Stimulated activated CD8-positive, alpha-beta memory T cell treated with anti-CD3 and anti-CD28 coated beads, Interleukin-15, amount 100 ng/mL, for 48 hours (primary cell): ENCODE data around the gene DUSP6.
"Not testable (repeated sequence)": the region's sequence is repeated elsewhere in the genome, so short reads cannot be mapped to it uniquely, and the experiment has no call there.

Experiments
- DNase-seq, 2 donors: peaks; one replicate each; pipeline ENCODE4 v3.0.0-alpha.2; 2020; ENCODE audit warnings: low read depth in 2 of 2

Gene DUSP6

GRCh38 chr12:89351489-89352241, 636 bp downstream of the DUSP6 start:
- DNase-seq: no peak

DNA sequence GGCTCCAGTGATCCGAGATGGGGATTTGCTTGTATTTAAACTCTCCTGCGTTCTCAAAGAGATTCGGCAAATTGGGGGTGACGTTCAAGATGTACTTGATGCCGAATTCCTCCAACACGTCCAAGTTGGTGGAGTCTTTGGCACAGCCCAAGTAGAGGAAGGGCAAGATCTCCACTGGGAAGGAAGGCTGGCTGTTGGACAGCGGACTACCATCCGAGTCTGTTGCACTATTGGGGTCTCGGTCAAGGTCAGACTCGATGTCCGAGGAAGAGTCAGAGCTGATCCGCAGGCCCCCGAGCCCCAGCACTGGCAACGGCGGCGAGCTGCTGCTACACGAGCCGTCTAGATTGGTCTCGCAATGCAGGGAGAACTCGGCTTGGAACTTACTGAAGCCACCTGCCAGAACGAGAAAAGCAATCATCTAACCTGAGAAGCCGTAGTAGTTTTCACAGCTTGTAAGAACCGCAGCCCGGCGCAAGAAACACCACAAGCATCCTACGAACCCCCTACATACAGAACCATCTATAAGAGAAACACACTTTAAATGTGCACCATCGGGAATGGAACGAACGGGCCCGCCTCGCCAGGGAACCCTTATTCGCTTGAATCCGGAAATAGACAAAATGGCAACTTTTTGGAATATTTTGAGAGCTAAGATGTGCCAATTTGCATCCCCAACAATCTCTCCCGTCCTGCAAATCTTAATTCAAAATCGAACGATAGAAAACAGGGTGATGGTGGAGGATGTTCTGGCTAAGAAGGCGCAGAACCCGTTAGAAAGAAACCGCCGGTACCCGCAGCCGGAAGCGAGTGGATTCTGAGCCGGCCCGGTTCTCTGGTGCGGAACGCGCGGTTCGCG, 1.4 kb downstream of the DUSP6 start:
- no peak for DNase-seq

DNA sequence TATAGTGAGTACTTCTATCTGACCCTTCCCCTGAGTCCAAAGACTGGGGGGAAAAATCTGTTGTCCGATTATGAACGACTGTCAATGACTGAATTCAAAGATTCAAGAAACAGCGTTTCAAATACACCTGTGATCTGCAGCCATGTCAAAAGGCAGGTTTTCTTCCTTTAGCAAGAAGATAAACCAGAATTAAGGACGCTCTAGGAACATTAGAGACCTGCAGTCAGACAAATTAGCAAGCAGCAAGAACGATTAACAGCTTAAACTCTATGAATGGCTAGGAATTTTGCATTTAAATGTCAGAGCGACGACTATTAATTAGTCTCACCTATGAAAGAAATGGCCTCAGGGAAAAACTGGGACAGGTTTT, 2.1 kb downstream of the DUSP6 start:
- no peak for DNase-seq

DNA sequence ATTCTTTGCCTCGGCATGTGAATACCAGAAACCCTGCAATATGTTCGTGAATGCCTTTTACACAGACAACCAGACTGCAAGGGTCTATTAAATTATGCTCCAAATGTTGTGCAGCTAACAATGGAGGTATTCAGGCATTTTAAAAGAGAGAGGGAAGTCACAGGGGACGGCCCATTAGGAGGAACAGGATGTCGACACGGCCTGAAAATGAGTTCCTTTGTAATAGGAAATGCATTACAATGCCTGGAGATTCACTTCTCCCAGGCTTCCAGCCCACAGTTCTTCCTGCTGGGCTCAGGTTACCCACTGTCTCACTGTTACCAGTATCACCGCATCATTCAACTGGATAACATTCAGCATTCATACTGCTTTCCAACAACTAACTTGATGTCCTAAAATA, 2.5 kb downstream of the DUSP6 start:
- no peak for DNase-seq

GRCh38 chr12:89348894-89349699, 3.2 kb downstream of the DUSP6 start:
- DNase-seq: no peak

- no peak for DNase-seq
Observed at GRCh38 chr12:89347325-89347829, 4.9 kb downstream of the DUSP6 start.

GRCh38 chr12:89346741-89347324, 5.5 kb downstream of the DUSP6 start:
- no peak for DNase-seq

GRCh38 chr12:89345830-89346740, 6.2 kb downstream of the DUSP6 start:
- peak in 1 of 2 donors; percentile 13 for DNase-seq

DNA sequence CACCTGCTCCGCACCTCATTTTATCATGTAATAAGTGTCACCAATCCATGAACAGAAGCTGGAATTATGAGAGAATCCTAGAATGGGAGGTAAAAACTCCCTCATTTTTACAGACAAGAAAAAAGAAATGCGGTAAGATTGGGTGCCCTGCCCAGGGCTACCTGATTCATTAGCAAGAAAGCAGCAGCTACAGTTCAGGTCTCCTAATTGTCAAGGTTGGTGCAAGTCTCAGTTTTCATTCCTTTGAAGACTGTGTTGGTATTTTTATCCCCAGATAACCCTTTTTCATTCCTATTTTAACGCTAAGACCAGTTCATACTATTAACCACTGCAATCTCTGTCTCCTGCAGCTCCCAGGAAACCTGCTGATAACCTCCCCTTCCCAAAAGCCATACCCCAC, 6.9 kb downstream of the DUSP6 start:
- DNase-seq: no peak

DNA sequence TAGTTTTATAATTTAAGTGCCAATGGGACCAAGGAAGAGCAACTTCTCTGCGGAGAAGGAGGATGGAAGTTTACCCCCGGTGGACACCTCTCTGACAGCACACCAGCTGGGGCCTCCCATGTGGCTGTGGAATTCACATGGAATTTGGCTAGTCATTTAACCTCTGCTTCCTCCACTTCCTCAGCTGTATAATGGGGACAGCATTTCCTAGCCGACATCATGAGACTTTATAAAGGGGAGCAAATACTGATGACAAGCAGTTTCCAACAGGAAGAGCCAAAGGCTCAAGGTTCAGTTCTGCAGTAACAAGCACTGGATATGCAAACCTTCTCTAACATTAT, 7.5 kb downstream of the DUSP6 start:
- DNase-seq: no peak

DNA sequence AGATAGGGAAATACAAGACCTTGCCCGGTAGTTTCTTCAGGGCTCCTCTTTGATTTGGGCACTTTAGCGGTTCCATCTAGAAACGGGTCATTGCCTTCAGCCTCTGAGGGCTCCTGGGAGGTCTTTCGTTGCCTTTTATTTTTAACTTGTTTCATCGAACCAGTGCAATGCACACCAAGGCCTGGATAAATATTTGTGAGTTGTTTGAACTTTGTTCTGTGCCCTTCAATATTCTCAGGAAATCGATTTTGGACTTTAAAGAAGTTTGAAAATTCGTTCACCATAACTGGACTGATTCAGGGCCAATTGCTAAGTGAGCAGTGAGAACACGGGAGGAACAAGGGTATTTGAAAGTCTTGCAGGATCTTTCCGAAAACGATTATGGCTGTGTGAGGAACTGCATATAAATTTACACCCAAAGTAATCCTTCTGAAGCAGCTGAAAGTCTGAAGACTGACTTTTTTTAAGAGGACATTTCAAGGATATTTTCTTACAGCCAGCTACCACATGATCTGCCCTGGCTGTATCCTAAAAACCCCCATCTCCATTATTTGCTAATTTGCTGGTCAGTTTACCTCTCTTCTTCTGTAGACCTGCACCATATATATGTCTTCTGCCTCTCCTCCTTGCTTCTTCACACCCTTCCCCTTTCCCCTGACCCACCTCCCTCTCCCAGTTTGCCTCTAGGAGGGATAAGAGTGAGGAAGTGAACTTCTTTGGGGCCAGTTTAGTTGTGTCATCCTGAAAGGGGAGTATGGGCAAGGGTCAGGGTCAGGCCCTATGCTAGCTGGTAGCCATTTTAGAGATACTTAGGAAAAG, 8.0 kb downstream of the DUSP6 start:
- no peak for DNase-seq

DNA sequence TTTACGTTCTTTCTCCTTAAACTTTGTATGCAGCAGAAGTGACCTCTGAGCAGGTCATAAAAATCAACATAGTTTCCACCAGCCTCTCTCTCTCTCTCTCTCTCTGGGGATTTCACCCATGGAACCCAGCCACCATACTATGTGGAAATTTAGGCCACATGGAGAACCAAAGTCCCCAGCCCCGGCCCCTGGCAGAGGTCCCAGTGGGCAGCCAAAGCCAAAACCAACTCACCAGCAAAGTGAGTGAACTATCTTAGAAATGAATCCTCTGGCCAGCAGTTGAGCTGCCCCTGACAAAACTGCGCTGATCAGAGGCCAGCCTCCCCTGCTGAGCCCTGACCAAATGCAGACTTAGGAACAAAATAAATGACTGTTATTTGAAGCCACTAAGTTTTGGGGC, 9.2 kb downstream of the DUSP6 start:
- no peak for DNase-seq

GRCh38 chr12:89340861-89341260, 11.4 kb downstream of the DUSP6 start:
- no peak for DNase-seq

DNA sequence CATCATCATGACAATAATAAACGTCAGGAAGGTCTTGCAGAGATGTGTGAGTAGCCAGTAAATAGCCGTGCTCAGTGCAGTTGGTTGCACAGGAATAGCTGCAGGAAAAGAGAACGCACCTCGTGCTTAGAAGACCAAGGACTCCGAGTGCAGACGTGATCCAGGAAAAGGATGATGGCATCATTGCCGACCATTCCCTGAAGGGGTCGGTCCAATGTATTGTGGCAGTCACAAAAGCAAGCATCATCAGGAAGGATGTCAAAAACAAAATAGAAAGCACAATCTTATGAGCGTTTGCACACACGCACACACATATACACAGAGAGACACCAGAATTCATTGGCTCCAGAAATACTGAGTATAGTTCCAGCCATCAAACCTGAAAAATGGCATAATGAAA, 12.8 kb downstream of the DUSP6 start:
- no peak for DNase-seq

DNA sequence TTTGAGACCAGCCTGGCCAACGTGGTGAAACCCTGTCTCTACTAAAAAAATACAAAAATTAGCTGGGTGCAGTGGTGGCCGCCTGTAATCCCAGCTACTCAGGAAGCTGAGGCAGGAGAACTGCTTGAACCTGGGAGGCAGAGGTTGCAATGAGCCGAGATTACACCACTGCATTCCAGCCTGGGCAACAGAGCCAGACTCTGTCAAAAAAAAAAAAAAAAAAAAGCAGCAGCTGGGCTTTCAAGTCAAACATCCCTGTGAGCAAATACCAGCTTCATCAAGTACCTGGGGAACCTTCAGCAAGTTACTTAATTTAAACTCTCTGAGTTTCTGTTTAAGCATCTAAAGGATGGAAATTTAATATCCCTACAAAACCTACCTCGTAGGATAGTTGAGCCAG, 15.2 kb downstream of the DUSP6 start:
- DNase-seq: not testable (repeated sequence)

GRCh38 chr12:89335452-89336244, 16.7 kb downstream of the DUSP6 start:
- DNase-seq: no peak

DNA sequence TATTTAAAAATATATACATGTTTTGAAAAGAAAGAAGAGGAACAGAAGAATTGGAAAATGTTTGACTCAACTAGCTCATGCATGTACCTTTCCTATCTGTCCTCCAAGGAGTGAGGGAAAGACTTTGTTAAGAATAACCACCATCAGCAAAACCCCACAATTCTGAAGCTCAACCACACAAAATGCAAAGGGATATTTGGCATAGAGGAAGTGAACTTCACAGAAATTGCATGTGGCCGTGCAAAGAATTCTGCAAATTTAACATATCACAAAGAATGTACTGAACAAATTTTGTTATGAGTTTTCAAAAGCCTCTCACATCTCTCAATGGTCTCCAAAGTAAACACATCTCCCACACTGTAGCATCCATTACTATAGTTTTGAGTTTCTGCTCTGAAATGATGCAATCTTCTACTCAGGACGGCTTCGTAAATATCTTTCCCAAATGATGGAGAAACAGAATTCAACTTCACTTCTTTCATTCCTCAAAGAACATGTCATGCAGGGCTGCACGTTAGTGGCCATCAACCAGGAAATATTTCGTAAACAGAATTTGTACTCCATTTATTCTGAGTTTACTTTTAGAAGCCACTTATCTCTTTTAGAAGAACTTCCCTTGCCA, 17.6 kb downstream of the DUSP6 start:
- DNase-seq: no peak

DNA sequence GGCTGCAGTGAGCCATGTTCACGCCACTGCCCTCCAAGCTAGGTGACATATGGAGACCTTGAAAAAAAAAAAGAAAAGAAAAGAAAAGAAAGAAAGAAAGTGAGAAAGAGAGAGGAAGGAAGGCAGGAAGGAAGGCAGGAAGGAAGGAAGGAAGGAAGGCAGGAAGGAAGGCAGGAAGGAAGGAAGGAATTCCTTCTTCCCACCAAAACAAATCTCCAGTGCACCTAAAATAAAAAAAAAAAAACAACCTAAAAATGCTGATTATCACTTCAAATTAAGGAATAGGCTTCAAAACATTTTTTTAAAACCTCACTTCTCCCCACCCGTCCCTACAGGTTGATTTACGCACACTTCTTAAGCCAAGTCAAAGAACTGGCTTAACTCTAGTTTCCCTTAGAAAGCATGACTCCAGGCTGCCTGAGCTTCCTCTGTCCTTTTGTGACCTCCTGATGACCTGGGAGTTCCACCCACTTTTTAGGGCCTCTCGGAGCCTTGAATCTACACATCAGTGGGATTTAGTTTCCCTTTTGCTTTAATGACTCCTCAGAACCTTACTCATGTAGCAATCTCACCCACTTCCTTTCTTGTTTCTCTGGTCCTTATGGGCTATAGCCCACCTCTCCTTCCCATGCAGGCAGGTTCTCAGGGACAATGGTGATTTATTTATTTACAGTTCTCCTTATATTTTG, 18.6 kb downstream of the DUSP6 start:
- DNase-seq: no peak
